HepG2 (cell line): ENCODE results near the gene SND1.

Experiments
- CTCF ChIP-seq: sonication (generic); formaldehyde crosslinking; IDR thresholded peaks from 2 replicates; pipeline ENCODE4 v1.5.0; 2020; ENCODE audit warnings: mild to moderate bottlenecking, missing genetic modification reagents, moderate library complexity
- EP300 ChIP-seq, 3 experiments: sonication (generic) in 1 of 3; formaldehyde crosslinking in 1 of 3; IDR thresholded peaks; 2 replicates each; pipeline versions ENCODE4 v1.5.1 to v1.6.1; 2011 to 2020; ENCODE audit warnings: low read depth in 2 of 3, low read length in 2 of 3, borderline replicate concordance in 1 of 3, improper control_type of control experiment in 1 of 3, mild to moderate bottlenecking in 1 of 3, missing genetic modification reagents in 1 of 3, moderate library complexity in 1 of 3
- ESRRA ChIP-seq: sonication (generic); formaldehyde crosslinking; IDR thresholded peaks from 2 replicates; pipeline ENCODE4 v1.5.1; 2020; ENCODE audit warnings: mild to moderate bottlenecking, low read depth, missing genetic modification reagents
- EZH2 ChIP-seq: conservative IDR thresholded peaks from 2 replicates; pipeline ENCODE4 v1.6.1; 2012; ENCODE audit warnings: mild to moderate bottlenecking, low read depth, low read length, moderate library complexity
- FOXP4 ChIP-seq: sonication (generic); formaldehyde crosslinking; IDR thresholded peaks from 2 replicates; pipeline ENCODE4 v1.4.0; 2020; ENCODE audit warnings: missing genetic modification reagents
- KAT8 ChIP-seq: IDR thresholded peaks from 2 replicates; pipeline ENCODE4 v1.6.1; 2016; ENCODE audit warnings: missing genetic modification reagents, missing compliant biosample characterization
- MAFK ChIP-seq, 2 experiments: IDR thresholded peaks in 1 of 2; conservative IDR thresholded peaks in 1 of 2; 2 replicates each; pipeline ENCODE4 v1.6.1; 2011; ENCODE audit warnings: improper control_type of control experiment in 2 of 2, low read length in 2 of 2
- SMAD3 ChIP-seq: sonication (generic); formaldehyde crosslinking; IDR thresholded peaks from 2 replicates; pipeline ENCODE4 v1.4.0; 2020; ENCODE audit warnings: missing genetic modification reagents
- TARDBP ChIP-seq: sonication (generic); formaldehyde crosslinking; IDR thresholded peaks from 2 replicates; pipeline ENCODE4 v1.8.0; 2022; ENCODE audit warnings: mild to moderate bottlenecking, missing genetic modification reagents
- TP53 ChIP-seq: sonication (generic); formaldehyde crosslinking; conservative IDR thresholded peaks from 2 replicates; pipeline ENCODE4 v1.4.0; 2020; ENCODE audit warnings: missing genetic modification reagents
- ZNF616 ChIP-seq: sonication (generic); formaldehyde crosslinking; IDR thresholded peaks from 2 replicates; pipeline ENCODE4 v1.5.0; 2020; ENCODE audit warnings: low read depth, mild to moderate bottlenecking, missing genetic modification reagents
- ZNF800 ChIP-seq: sonication (generic); formaldehyde crosslinking; IDR thresholded peaks from 2 replicates; pipeline ENCODE4 v1.4.0; 2020; ENCODE audit warnings: missing genetic modification reagents

- no peak for TF ChIP-seq TP53
- TF ChIP-seq TARDBP, result no peak
- no peak for TF ChIP-seq EP300 (IDR thresholded peaks at IDR 0.05; ENCODE audit: low read depth in 2 of 2, low read length in 2 of 2)
- no peak for TF ChIP-seq EP300 (CRISPR knock-in tag; IDR thresholded peaks at IDR 0.05; ENCODE audit: borderline replicate concordance)
- no peak for TF ChIP-seq ZNF800
- TF ChIP-seq CTCF, result no peak
- no peak for TF ChIP-seq MAFK (conservative IDR thresholded peaks at IDR 0.05 in 1 of 2, IDR thresholded peaks at IDR 0.05 in 1 of 2; ENCODE audit: low read length in 2 of 2)
- TF ChIP-seq ZNF616 (CRISPR knock-in tag), result no peak
- no peak for TF ChIP-seq SMAD3 (CRISPR knock-in tag)
- no peak for TF ChIP-seq FOXP4 (CRISPR knock-in tag)
- TF ChIP-seq EZH2, result no peak
- no peak for TF ChIP-seq KAT8
- TF ChIP-seq ESRRA (CRISPR knock-in tag), result no peak
These were observed 388.2 kb downstream of the SND1 start for GRCh38 chr7:128040205-128040604.
